HL-60 (cell line): ENCODE results near the gene TUBG1.

ENCODE experiments used
- POLR2AphosphoS5 ChIP-seq: IDR thresholded peaks from 2 replicates; pipeline ENCODE4 v1.6.1; 2012; ENCODE audit warnings: low read depth
- SPI1 ChIP-seq: IDR thresholded peaks from 2 replicates; pipeline ENCODE4 v1.6.1; 2012; ENCODE audit warnings: low read depth, mild to moderate bottlenecking, borderline replicate concordance
- TF ChIP-seq, protein P1 (sequence below): IDR thresholded peaks from one replicate; pipeline ENCODE4 v1.5.1; 2011; ENCODE audit warnings: low read length, control low read depth, inconsistent platforms; ENCODE audit not compliant: insufficient read depth
- TF ChIP-seq, protein P2 (sequence below): IDR thresholded peaks from 2 replicates; pipeline ENCODE4 v1.6.1; 2012; ENCODE audit warnings: low read depth; ENCODE audit not compliant: insufficient replicate concordance

GRCh38 chr17:42623271-42623670, 13.8 kb downstream of the TUBG1 start:
- TF ChIP-seq, protein P1, sequence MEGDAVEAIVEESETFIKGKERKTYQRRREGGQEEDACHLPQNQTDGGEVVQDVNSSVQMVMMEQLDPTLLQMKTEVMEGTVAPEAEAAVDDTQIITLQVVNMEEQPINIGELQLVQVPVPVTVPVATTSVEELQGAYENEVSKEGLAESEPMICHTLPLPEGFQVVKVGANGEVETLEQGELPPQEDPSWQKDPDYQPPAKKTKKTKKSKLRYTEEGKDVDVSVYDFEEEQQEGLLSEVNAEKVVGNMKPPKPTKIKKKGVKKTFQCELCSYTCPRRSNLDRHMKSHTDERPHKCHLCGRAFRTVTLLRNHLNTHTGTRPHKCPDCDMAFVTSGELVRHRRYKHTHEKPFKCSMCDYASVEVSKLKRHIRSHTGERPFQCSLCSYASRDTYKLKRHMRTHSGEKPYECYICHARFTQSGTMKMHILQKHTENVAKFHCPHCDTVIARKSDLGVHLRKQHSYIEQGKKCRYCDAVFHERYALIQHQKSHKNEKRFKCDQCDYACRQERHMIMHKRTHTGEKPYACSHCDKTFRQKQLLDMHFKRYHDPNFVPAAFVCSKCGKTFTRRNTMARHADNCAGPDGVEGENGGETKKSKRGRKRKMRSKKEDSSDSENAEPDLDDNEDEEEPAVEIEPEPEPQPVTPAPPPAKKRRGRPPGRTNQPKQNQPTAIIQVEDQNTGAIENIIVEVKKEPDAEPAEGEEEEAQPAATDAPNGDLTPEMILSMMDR = no peak
- TF ChIP-seq, protein P2, sequence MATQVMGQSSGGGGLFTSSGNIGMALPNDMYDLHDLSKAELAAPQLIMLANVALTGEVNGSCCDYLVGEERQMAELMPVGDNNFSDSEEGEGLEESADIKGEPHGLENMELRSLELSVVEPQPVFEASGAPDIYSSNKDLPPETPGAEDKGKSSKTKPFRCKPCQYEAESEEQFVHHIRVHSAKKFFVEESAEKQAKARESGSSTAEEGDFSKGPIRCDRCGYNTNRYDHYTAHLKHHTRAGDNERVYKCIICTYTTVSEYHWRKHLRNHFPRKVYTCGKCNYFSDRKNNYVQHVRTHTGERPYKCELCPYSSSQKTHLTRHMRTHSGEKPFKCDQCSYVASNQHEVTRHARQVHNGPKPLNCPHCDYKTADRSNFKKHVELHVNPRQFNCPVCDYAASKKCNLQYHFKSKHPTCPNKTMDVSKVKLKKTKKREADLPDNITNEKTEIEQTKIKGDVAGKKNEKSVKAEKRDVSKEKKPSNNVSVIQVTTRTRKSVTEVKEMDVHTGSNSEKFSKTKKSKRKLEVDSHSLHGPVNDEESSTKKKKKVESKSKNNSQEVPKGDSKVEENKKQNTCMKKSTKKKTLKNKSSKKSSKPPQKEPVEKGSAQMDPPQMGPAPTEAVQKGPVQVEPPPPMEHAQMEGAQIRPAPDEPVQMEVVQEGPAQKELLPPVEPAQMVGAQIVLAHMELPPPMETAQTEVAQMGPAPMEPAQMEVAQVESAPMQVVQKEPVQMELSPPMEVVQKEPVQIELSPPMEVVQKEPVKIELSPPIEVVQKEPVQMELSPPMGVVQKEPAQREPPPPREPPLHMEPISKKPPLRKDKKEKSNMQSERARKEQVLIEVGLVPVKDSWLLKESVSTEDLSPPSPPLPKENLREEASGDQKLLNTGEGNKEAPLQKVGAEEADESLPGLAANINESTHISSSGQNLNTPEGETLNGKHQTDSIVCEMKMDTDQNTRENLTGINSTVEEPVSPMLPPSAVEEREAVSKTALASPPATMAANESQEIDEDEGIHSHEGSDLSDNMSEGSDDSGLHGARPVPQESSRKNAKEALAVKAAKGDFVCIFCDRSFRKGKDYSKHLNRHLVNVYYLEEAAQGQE = no peak
- TF ChIP-seq POLR2AphosphoS5 (no peak), SPI1 (no peak)
